ENCODE results near the gene IKZF2.

IKZF2 gene

GRCh38 chr2:213084261-213084660, 67.2 kb downstream of the IKZF2 start:
- no peak for DNase-seq (ENCODE audit: low read depth)
- TF ChIP-seq, protein P1, sequence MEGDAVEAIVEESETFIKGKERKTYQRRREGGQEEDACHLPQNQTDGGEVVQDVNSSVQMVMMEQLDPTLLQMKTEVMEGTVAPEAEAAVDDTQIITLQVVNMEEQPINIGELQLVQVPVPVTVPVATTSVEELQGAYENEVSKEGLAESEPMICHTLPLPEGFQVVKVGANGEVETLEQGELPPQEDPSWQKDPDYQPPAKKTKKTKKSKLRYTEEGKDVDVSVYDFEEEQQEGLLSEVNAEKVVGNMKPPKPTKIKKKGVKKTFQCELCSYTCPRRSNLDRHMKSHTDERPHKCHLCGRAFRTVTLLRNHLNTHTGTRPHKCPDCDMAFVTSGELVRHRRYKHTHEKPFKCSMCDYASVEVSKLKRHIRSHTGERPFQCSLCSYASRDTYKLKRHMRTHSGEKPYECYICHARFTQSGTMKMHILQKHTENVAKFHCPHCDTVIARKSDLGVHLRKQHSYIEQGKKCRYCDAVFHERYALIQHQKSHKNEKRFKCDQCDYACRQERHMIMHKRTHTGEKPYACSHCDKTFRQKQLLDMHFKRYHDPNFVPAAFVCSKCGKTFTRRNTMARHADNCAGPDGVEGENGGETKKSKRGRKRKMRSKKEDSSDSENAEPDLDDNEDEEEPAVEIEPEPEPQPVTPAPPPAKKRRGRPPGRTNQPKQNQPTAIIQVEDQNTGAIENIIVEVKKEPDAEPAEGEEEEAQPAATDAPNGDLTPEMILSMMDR (IDR thresholded peaks at IDR 0.05; ENCODE audit: insufficient read depth, low read depth, low read length, missing control alignments): no peak
- no peak overlapping the region for H3K4me3 ChIP-seq (ENCODE audit: low read depth, low read length)

DNA sequence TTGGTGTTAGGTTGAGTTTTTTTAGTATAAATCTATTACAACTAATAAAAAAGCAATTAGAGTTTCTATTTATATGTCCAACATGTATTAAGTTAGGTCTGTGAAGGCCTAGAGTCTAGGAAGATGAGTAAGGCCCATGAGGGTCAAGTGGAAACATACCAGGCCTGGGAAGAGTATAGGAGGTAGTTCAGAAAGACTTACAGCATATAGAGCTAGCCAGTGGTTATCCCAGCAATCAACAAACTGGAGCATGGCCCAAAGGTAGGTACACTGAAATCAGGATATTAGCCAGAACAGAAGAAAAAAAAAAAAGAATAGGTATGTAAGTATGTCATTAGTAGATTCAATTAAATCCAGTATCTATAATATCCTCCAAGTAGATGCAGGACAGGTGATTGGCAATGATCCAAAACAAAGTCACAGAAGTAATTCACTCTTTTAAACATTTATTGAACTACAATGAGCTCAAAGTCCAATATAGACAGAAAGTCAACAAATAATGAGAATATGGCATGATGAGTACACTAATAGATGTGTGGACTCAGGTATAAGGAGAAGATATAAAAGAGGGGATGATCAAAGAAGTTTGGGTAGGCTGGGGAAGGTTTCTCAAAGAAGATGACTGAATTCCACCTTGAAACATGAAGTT, 70.3 kb downstream of the IKZF2 start:
- H3K4me3 ChIP-seq (ENCODE audit: low read depth, low read length): no peak overlapping the region
- no peak for DNase-seq (ENCODE audit: low read depth)
- TF ChIP-seq, protein P1 (IDR thresholded peaks at IDR 0.05; ENCODE audit: insufficient read depth, low read depth, low read length, missing control alignments): no peak

DNA sequence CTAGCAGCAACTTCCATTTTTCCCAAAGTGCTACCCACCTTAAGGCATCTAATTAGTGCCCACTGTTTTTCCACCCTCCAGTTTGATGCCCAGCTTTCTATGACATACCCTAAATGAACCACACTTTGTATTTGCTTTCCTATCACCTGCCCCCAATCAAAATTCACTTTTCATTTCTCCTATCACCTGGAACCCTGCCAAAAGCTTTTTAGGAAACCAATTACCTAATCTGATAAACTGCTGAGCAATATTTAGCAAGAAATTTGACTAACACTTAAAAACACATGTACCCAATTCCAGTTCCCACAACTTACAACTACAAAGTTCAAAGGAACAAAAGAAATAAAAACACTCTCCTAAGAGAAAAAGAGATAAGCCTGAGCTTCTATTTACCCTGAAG, 71.7 kb downstream of the IKZF2 start:
- TF ChIP-seq, protein P1 (IDR thresholded peaks at IDR 0.05; ENCODE audit: insufficient read depth, low read depth, low read length, missing control alignments): no peak
- no peak for DNase-seq (ENCODE audit: low read depth)
- no peak overlapping the region for H3K4me3 ChIP-seq (ENCODE audit: low read depth, low read length)

DNA sequence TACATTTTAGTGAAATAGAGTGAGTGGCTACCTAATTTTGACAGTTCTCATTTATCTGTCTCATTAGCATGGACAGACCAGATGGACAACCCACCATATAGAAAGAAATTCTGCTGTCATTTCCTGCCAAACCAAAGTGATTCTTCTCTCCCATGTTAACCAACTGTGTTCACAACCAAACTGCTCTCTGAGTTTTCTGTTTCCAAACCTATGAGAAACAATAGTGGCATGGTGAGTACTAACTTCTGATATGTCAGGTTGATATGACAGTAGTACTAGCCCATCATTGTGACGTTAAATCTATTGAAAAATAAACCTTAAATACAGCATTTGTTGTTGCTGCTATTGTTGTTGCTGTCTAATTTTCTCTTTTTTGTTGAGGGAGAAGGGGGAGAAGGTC, 72.7 kb downstream of the IKZF2 start:
- TF ChIP-seq, protein P1 (IDR thresholded peaks at IDR 0.05; ENCODE audit: insufficient read depth, low read depth, low read length, missing control alignments): no peak
- no peak for DNase-seq (ENCODE audit: low read depth)
- H3K4me3 ChIP-seq (ENCODE audit: low read depth, low read length): no peak overlapping the region

- DNase-seq (ENCODE audit: low read depth): no peak
Measured at GRCh38 chr2:213069531-213069930, 81.9 kb downstream of the IKZF2 start.

GRCh38 chr2:213068676-213069359, 82.6 kb downstream of the IKZF2 start:
- TF ChIP-seq, protein P1 (IDR thresholded peaks at IDR 0.05; ENCODE audit: insufficient read depth, low read depth, low read length, missing control alignments): no peak
- no peak for DNase-seq (ENCODE audit: low read depth)
- H3K4me3 ChIP-seq (ENCODE audit: low read depth, low read length): no peak overlapping the region

More at GRCh38 chr2:213069531-213069930, 81.9 kb downstream of the IKZF2 start:
- H3K4me3 ChIP-seq (ENCODE audit: low read depth, low read length): no peak overlapping the region
- TF ChIP-seq, protein P1 (IDR thresholded peaks at IDR 0.05; ENCODE audit: insufficient read depth, low read depth, low read length, missing control alignments): no peak

All from GM12865 (cell line).